Small intestine (tissue), 16 donors: Measurements from ENCODE around the gene DPP4. TPM values are rescaled to one million over a fixed set of nuclear protein-coding genes. Genes with fewer than 3 reads are reported as not detected.

Source experiments
- DNase-seq, 2 donors: peaks; one replicate each; pipeline versions ENCODE4 v3.0.0 to v3.0.0-alpha.2; 2013
- FAIRE-seq: peaks from 2 replicates; lab custom pipeline; 2012; peaks lifted over from hg19 to GRCh38; lab: Jason Lieb, UNC
- H3K27ac ChIP-seq, 3 donors: one replicate each; pipeline ENCODE4 v1.5.1; 2013; ENCODE audit warnings: low read length in 2 of 3, mild to moderate bottlenecking in 2 of 3, control low read depth in 1 of 3, inconsistent platforms in 1 of 3, low read depth in 1 of 3, moderate library complexity in 1 of 3
- H3K27me3 ChIP-seq, 3 donors: one replicate each; pipeline ENCODE4 v1.6.1; 2013; ENCODE audit warnings: low read length in 3 of 3, inconsistent platforms in 1 of 3; ENCODE audit not compliant: control insufficient read depth in 3 of 3, insufficient read depth in 3 of 3
- H3K36me3 ChIP-seq, 3 donors: one replicate each; pipeline ENCODE4 v1.6.1; 2013; ENCODE audit warnings: low read length in 3 of 3, inconsistent platforms in 1 of 3, low read depth in 1 of 3, mild to moderate bottlenecking in 1 of 3, moderate library complexity in 1 of 3; ENCODE audit not compliant: control insufficient read depth in 3 of 3, insufficient read depth in 2 of 3
- H3K4me1 ChIP-seq, 3 donors: one replicate each; pipeline ENCODE4 v1.6.1; 2013; ENCODE audit warnings: low read length in 2 of 3, inconsistent platforms in 1 of 3, low read depth in 1 of 3, mild to moderate bottlenecking in 1 of 3, moderate library complexity in 1 of 3; ENCODE audit not compliant: control insufficient read depth in 3 of 3, insufficient read depth in 2 of 3
- H3K4me3 ChIP-seq, 3 donors: one replicate each; pipeline ENCODE4 v1.5.1; 2013; ENCODE audit warnings: low read length in 3 of 3, control low read depth in 1 of 3, inconsistent platforms in 1 of 3, low read depth in 1 of 3, mild to moderate bottlenecking in 1 of 3, moderate library complexity in 1 of 3
- H3K9me3 ChIP-seq, 2 donors: one replicate each; pipeline ENCODE4 v1.6.1; 2013; ENCODE audit warnings: low read depth in 1 of 2, low read length in 1 of 2; ENCODE audit not compliant: control insufficient read depth in 2 of 2, insufficient read depth in 1 of 2
- WGBS, 3 donors: extraction: QIAGEN DNeasy Blood & Tissue Kit; methylation state at CpG; one replicate each; pipeline ENCODE4 v1.1.7; 2013; 5-methylcytosine and 5-hydroxymethylcytosine counted together
- long read RNA-seq, 10 donors: transcript quantifications; one replicate each; lab custom pipeline, GENCODE V29; 2026
- polyA plus RNA-seq, 4 donors: library from polyadenylated mRNA; stranded (reverse) in 3 of 4; unstranded in 1 of 4; fragments of 200-250 nt in 3 of 4; fragments of 120-200 nt in 1 of 4; gene quantifications; one replicate each; pipeline versions ENCODE4 v1.2.1 to v1.2.3, GENCODE V29; 2013
- donor health status: healthy with polysubstance abuse.
- donor health status: control.
- donor health status: control.
- donor health status: Bipolar disorder and iron deficiency.
- donor health status: healthy.

Gene DPP4
- 100 to 1,000 TPM in 1 of 4 donors, 10 to 100 TPM in 3; 35.8 to 253 (median 52.0) TPM for polyA plus RNA-seq
- long read RNA-seq, donor 1 = 0 reads
- long read RNA-seq, donor 2, partial matches to known transcripts = 0 of 4 reads
- long read RNA-seq, donor 2, other reads (novel, unspliced or antisense) = 0 of 4 reads
- long read RNA-seq, donor 3, partial matches to known transcripts = 10 of 14 reads
- long read RNA-seq, donor 3, other reads (novel, unspliced or antisense) = 0 of 14 reads
- long read RNA-seq, donor 4 = 0 reads
- long read RNA-seq, donor 5, partial matches to known transcripts = 0 of 2 reads
- long read RNA-seq, donor 5, other reads (novel, unspliced or antisense) = 0 of 2 reads
- long read RNA-seq, donor 6, transcript DPP4-201 (26 exons, 3,904 nt) = major isoform, 9 of 18 reads
- long read RNA-seq, donor 6, partial matches to known transcripts = 9 of 18 reads
- long read RNA-seq, donor 6, other reads (novel, unspliced or antisense) = 0 of 18 reads
- long read RNA-seq, donor 7 = 0 reads
- long read RNA-seq, donor 8 = 0 reads
- long read RNA-seq, donor 9, partial matches to known transcripts = 0 of 4 reads
- long read RNA-seq, donor 9, other reads (novel, unspliced or antisense) = 0 of 4 reads
- long read RNA-seq, donor 10, transcript DPP4-201 (26 exons, 3,904 nt) = major isoform, 24 of 42 reads
- long read RNA-seq, donor 10, partial matches to known transcripts = 18 of 42 reads
- long read RNA-seq, donor 10, other reads (novel, unspliced or antisense) = 0 of 42 reads

- WGBS, 3 donors = 1% methylated on average over 63 to 71 of the region's 71 CpGs
- Histone ChIP-seq H3K36me3 (peaks cover 0 to 2% (median 0%) of the 10 kb centered on the region in 3 donors), H3K4me3 (peak within 1 kb of the TSS; percentile 38 to 89 (median 73)), H3K27ac (peak within 1 kb of the TSS; percentile 51 to 93 (median 63)), H3K27me3 (no peaks in the 10 kb centered on the region), H3K4me1 (peaks cover 6 to 48% (median 8%) of the 10 kb centered on the region in 3 donors), H3K9me3 (peaks cover 0 to 17% of the 10 kb centered on the region in 2 donors)
- no peak for FAIRE-seq
- peak; percentile 83 to 90 for DNase-seq
Observed at GRCh38 chr2:162073888-162074631, at the start of gene DPP4. Gene DPP4, minus strand, starts transcription at chr2:162074215. Its CDS starts 234 bp downstream, at chr2:162073981.

- Histone ChIP-seq H3K27ac (peak overlapping the region in 1 of 3 donors; percentile 52), H3K27me3 (no peaks in the 10 kb centered on the region), H3K36me3 (no peaks in the 10 kb centered on the region), H3K4me3 (no peak overlapping the region), H3K9me3 (no peaks in the 10 kb centered on the region), H3K4me1 (peaks cover 0 to 1% (median 0%) of the 10 kb centered on the region in 3 donors)
- 42 to 49% (median 42%) methylated on average over 7 of the region's 7 CpGs for WGBS, 3 donors
- DNase-seq = peak; percentile 37 to 42
- FAIRE-seq = no peak
Observed at GRCh38 chr2:162118166-162119031, 44.4 kb upstream of the DPP4 start.

DNA sequence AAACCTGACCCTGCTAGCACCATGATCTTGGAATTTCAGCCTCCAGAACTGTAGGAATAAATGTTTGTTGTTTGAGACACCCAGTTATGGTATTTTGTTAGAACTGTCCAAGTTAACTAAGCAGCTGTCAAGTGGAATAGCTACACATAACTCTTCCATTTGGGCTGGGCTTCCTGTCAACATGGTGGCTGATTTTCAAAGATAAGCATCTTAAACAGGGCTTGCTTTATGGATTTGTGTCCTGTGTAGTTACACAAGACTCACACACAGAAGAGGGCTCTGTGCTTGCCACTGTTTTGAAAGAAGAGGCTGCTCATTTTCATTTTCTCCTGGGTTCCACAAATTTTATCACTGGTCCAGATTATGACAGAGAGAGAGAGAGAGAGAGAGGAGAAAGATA is 42.3 kb upstream of the DPP4 start:
- no peak overlapping the region for H3K27ac ChIP-seq
- FAIRE-seq (no peak), DNase-seq (no peak)

GRCh38 chr2:162115076-162115475 is 41.1 kb upstream of the DPP4 start:
- Histone ChIP-seq H3K27me3 (no peaks in the 10 kb centered on the region), H3K36me3 (no peaks in the 10 kb centered on the region), H3K27ac (no peak overlapping the region), H3K9me3 (no peaks in the 10 kb centered on the region), H3K4me1 (peaks cover 0 to 9% (median 3%) of the 10 kb centered on the region in 3 donors), H3K4me3 (no peak overlapping the region)
- FAIRE-seq = no peak
- DNase-seq = no peak
- WGBS, 3 donors = 99 to 100% (median 100%) methylated on average over 2 of the region's 2 CpGs

More for the DNA sequence above, 42.3 kb upstream of the DPP4 start:
- H3K4me3 ChIP-seq = no peak overlapping the region
- no peaks in the 10 kb centered on the region for H3K36me3 ChIP-seq
- H3K27me3 ChIP-seq = no peaks in the 10 kb centered on the region
- H3K9me3 ChIP-seq = no peaks in the 10 kb centered on the region
- H3K4me1 ChIP-seq = peaks cover 0 to 9% (median 3%) of the 10 kb centered on the region in 3 donors

DNA sequence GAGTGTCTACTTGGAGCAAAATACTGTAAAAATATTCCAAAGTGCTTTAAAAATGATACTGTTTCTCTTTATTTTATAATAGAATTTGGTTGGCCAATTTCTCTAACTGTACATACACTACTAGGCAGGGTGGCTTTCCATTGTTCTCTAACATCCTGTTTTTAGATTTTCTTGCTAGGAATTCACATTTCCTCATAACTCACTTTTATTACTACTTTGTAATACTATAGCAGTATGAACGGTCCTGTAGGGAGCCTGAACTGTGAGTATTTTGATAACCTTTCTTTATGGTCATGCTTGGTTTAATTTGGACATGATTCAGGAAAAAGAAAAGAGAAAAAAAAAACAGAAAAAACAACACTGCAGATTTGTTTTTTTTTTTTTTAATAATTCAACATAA is 40.3 kb upstream of the DPP4 start:
- Histone ChIP-seq H3K9me3 (no peaks in the 10 kb centered on the region), H3K4me1 (peaks cover 0 to 9% (median 3%) of the 10 kb centered on the region in 3 donors), H3K36me3 (no peaks in the 10 kb centered on the region), H3K27me3 (no peaks in the 10 kb centered on the region), H3K4me3 (no peak overlapping the region), H3K27ac (no peak overlapping the region)
- DNase-seq (no peak), FAIRE-seq (no peak)
- 39 to 56% (median 44%) methylated on average over 1 of the region's 1 CpG for WGBS, 3 donors

DNA sequence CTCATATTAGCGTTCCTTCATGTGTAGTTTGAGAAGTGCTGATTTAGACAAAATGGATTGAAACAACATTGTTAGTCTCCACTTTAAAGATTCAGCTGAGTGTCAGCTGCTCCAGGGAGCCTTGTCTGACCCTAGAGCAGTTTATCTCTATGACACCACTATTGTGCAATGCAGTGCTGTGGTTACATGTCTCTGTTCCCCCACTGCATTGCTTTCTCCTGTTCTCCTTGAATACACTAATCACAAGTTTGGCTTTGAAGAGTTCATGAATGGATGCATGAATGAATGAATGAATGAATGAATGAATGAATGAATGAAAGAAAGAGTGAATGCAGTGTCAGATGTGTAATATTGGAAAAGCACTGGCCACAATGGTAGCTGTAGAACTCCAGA is 39.8 kb upstream of the DPP4 start:
- FAIRE-seq = no peak
- Histone ChIP-seq H3K27ac (peak overlapping the region in 1 of 3 donors; percentile 30), H3K36me3 (no peaks in the 10 kb centered on the region), H3K27me3 (no peaks in the 10 kb centered on the region), H3K9me3 (no peaks in the 10 kb centered on the region), H3K4me1 (peaks cover 0 to 9% (median 3%) of the 10 kb centered on the region in 3 donors), H3K4me3 (no peak overlapping the region)
- peak in 1 of 2 donors; percentile 82 for DNase-seq
- 64 to 88% (median 85%) methylated on average over 1 of the region's 1 CpG for WGBS, 3 donors

- Histone ChIP-seq H3K27me3 (no peaks in the 10 kb centered on the region), H3K9me3 (no peaks in the 10 kb centered on the region), H3K4me1 (peaks cover 0 to 9% (median 3%) of the 10 kb centered on the region in 3 donors), H3K4me3 (no peak overlapping the region), H3K27ac (peak overlapping the region in 1 of 3 donors; percentile 30), H3K36me3 (no peaks in the 10 kb centered on the region)
- DNase-seq (no peak), FAIRE-seq (no peak)
- 81% methylated on average over 3 of the region's 3 CpGs for WGBS, 3 donors
Observed at GRCh38 chr2:162113088-162113775, 39.2 kb upstream of the DPP4 start.
